ENCODE measurements around the gene SGO2. TPM values are rescaled to one million over a fixed set of nuclear protein-coding genes. Genes with fewer than 3 reads are reported as not detected.
"Not testable (repeated sequence)": the region's sequence is repeated elsewhere in the genome, so short reads cannot be mapped to it uniquely, and the experiment has no call there.

The SGO2 gene
- total and polyA plus RNA-seq, 10 of the 15 experiments (the other 5 are each of a cell fraction or from before 2014, with no cell fraction given), result 15.8 to 55.2 (median 24.3) TPM

DNA sequence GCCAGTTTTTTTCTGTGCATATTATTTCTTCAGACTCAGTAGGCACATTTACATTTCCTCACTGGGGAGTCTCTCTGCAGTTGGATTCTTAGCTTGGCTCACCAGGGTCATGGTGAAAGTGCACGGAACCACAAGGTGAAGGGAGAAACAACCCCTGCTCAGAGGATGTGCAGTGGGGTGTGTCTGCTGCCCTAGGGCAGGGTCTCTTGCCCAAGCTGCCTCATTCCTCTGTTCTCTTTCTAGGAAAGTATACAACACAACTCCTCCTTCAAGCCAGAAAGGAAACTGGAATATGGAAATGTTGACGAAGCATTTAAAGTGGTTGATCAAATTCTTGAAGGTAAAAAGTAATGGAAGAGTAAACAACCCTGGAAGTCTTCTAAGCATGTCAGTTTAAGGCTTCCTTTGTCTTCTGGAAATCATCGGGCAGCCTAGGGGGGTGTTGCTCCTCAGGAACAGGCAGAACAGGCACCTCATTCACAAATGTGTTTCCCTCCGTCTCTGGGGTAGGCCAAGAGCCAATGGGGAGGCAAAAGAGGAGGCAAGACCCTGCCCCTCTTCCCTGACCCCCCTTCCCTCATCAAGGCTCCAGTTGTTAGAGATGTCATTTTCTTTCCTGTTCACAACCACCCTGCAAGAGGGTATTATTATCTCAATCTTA, 101.2 kb downstream of the SGO2 start:
- WGBS (ENCODE audit: insufficient coverage, insufficient replicate concordance, low lambda C conversion rate, missing lambda C conversion rate), result 37% methylated on average over 4 of the region's 4 CpGs
- ChIA-PET POLR2A (no interaction called here), SMC1A (ENCODE audit: uncharacterized antibody, unreplicated experiment) (interaction anchor here (2.0 kb wide), 1 partner anchor 10 kb away, joined by 6 read pairs; no protein-coding TSS in a partner anchor), CTCF (no interaction called here), RAD21 (ENCODE audit: unreplicated experiment) (no interaction called here)
- Histone ChIP-seq H3K9me3 (replicated peaks; ENCODE audit: control insufficient read depth, insufficient read depth, low read length) (no peaks in the 10 kb centered on the region), H3K4me3 (no peak overlapping the region), H3K9ac (ENCODE audit: control insufficient read depth, insufficient read depth, low read length) (no peak overlapping the region), H3K27me3 (replicated peaks in 1 of 2; ENCODE audit: control insufficient read depth in 2 of 2, insufficient read depth in 2 of 2, low read length in 1 of 2) (no peaks in the 10 kb centered on the region; a peak in 1 of 4 replicates), H2AFZ (ENCODE audit: control insufficient read depth, low read depth, low read length) (no peak overlapping the region), H3K27ac (ENCODE audit: control insufficient read depth, insufficient read depth) (no peak overlapping the region), H3K4me1 (ENCODE audit: control insufficient read depth, insufficient read depth, low read length) (no peaks in the 10 kb centered on the region), H4K20me1 (ENCODE audit: control insufficient read depth, insufficient read depth) (no peaks in the 10 kb centered on the region), H3K4me2 (ENCODE audit: control insufficient read depth, insufficient read depth) (no peak overlapping the region), H3K79me2 (ENCODE audit: control insufficient read depth, insufficient read depth, low read length) (no peaks in the 10 kb centered on the region), H3K36me3 (ENCODE audit: control insufficient read depth in 2 of 2, insufficient read depth in 2 of 2, low read length in 1 of 2) (no peaks in the 10 kb centered on the region)
- in situ Hi-C loops (cut with MboI), result no loop called here
- BruUV-seq (replicated peaks), result no TSS peak
- no peak for ATAC-seq
- no peak for DNase-seq (ENCODE audit: low read depth, low spot score)
- TF ChIP-seq BCL11A (IDR thresholded peaks at IDR 0.05; ENCODE audit: low read depth, low read length) (no peak), IKZF1 (conservative IDR thresholded peaks at IDR 0.05) (no peak), ASH2L (IDR thresholded peaks at IDR 0.05; ENCODE audit: borderline replicate concordance, low read depth) (no peak), BMI1 (IDR thresholded peaks at IDR 0.05; ENCODE audit: borderline replicate concordance) (no peak), EED (IDR thresholded peaks at IDR 0.05; ENCODE audit: low read depth) (no peak)
- TF ChIP-seq, protein P1, sequence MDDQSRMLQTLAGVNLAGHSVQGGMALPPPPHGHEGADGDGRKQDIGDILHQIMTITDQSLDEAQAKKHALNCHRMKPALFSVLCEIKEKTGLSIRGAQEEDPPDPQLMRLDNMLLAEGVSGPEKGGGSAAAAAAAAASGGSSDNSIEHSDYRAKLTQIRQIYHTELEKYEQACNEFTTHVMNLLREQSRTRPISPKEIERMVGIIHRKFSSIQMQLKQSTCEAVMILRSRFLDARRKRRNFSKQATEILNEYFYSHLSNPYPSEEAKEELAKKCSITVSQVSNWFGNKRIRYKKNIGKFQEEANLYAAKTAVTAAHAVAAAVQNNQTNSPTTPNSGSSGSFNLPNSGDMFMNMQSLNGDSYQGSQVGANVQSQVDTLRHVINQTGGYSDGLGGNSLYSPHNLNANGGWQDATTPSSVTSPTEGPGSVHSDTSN (IDR thresholded peaks at IDR 0.05; ENCODE audit: insufficient replicate concordance, low read depth, low read length), result no peak
- intact Hi-C loops (cut with micrococcal nuclease; ENCODE audit: unreplicated experiment), result no loop called here
- no peak for FAIRE-seq

DNA sequence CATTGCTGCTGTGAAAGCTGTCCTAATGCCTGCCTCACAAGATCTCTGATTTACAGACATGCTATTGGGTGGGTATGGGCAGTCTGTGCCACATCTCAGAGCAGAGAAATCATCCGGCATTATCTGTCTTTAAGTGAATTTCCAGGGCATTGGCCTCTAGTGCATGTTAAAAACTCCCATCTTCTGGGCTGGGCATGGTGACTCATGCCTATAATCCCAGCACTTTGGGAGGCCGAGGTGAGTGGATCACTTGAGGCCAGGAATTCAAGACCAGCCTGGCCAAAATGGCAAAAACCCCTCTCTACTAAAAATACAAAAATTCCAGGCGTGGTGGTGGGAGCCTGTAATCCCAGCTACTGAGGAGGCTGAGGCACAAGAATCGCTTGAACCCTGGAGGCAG, 102.5 kb downstream of the SGO2 start:
- FAIRE-seq; H2AFZ ChIP-seq (ENCODE audit: control insufficient read depth, low read depth, low read length); in situ Hi-C loops (cut with MboI); RAD21 ChIA-PET (ENCODE audit: unreplicated experiment); H3K9ac ChIP-seq (ENCODE audit: control insufficient read depth, insufficient read depth, low read length); H4K20me1 ChIP-seq (ENCODE audit: control insufficient read depth, insufficient read depth); H3K27ac ChIP-seq (ENCODE audit: control insufficient read depth, insufficient read depth); CTCF ChIA-PET; H3K36me3 ChIP-seq (ENCODE audit: control insufficient read depth in 2 of 2, insufficient read depth in 2 of 2, low read length in 1 of 2); DNase-seq (ENCODE audit: low read depth, low spot score); SMC1A ChIA-PET (ENCODE audit: uncharacterized antibody, unreplicated experiment); H3K27me3 ChIP-seq (replicated peaks in 1 of 2; ENCODE audit: control insufficient read depth in 2 of 2, insufficient read depth in 2 of 2, low read length in 1 of 2); H3K9me3 ChIP-seq (replicated peaks; ENCODE audit: control insufficient read depth, insufficient read depth, low read length); ATAC-seq; POLR2A ChIA-PET; H3K4me1 ChIP-seq (ENCODE audit: control insufficient read depth, insufficient read depth, low read length); H3K79me2 ChIP-seq (ENCODE audit: control insufficient read depth, insufficient read depth, low read length); H3K4me2 ChIP-seq (ENCODE audit: control insufficient read depth, insufficient read depth); intact Hi-C loops (cut with micrococcal nuclease; ENCODE audit: unreplicated experiment); BruUV-seq (replicated peaks); H3K4me3 ChIP-seq: not testable (repeated sequence)
- WGBS (ENCODE audit: insufficient coverage, insufficient replicate concordance, low lambda C conversion rate, missing lambda C conversion rate), result 27% methylated on average over 4 of the region's 4 CpGs

Data from GM12878 (cell line).